ENCODE measurements around the gene AGO4.

GRCh38 chr1:35783055-35783583 is 24.7 kb upstream of the AGO4 start:
- TF ChIP-seq CTCF (IDR thresholded peaks at IDR 0.05) (no peak), POLR2A (IDR thresholded peaks at IDR 0.05) (no peak)
